HG03108 (cell line): ENCODE data around the gene CREB3L1.

Source experiments
- ATAC-seq: cut with Tn5 transposase; IDR thresholded peaks from one replicate; pipeline ENCODE4 v1.9.1; 2021; ENCODE audit warnings: moderate library complexity; ENCODE audit not compliant: unreplicated experiment

The CREB3L1 gene

GRCh38 chr11:46342239-46342638 lies 64.8 kb downstream of the CREB3L1 start:
- ATAC-seq: no peak

- no peak for ATAC-seq
These were observed 66.1 kb downstream of the CREB3L1 start for GRCh38 chr11:46343520-46343919.

- ATAC-seq: no peak
These were observed 67.7 kb downstream of the CREB3L1 start for GRCh38 chr11:46345131-46345597.

DNA sequence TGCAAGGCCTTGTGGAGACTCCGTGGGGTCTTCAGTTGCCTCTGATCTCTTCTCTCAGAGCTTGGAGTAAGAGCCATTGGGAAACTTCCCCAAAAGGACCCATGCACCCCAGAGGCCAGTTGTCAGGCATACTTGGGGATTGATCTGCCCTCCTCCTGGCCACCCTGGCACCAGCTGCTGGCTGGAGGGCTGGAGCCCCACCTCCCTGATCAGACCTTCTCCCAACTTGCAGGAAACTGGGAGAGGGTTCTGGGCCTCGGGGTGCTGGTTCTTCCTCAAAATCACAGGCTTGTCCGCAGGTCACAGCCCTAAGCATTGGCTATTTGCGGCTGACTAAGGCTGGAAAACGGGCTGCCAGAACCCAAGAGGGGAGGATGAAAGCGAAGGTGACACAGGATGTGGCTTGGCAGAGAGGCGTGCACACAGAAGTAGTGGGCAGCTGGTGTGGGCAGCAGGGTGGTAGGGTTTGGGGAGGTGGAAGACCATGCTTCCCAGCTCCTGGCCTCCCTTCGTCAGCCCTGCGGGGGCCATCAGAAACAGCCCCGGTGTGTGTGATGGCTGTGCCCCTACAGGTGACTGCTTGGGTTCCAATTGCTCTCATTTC lies 68.5 kb downstream of the CREB3L1 start:
- ATAC-seq: no peak

- peak; percentile 56 for ATAC-seq
These were observed 69.6 kb downstream of the CREB3L1 start, which contains the start of gene DGKZ for GRCh38 chr11:46346886-46347636. Gene DGKZ, plus strand, starts transcription at chr11:46347463. Its CDS starts 197 bp downstream, at chr11:46347660.

DNA sequence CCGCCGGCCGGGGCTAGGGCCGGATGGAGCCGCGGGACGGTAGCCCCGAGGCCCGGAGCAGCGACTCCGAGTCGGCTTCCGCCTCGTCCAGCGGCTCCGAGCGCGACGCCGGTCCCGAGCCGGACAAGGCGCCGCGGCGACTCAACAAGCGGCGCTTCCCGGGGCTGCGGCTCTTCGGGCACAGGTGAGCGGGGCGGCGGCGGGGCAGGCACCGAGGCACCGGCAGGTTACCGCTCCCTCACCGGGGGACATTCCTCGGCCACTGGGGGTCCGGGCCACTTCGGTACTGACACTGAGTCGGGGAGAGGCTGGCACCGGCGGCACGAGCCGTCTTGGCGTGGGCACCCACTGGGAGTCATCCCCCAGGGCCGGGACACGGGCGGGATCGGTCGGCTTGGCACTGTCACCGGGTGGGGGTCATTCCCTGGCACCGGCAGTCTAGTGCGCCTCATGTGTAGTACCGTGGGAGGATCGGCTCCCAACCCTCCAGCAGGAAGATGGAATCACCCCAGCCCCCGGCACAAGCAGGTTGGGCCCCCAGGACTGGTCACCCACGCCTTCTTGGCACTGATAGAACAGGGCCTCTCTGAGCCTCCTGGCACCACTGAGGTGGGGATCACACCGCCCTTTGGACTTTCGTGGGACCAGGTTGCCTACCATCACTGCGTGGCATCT lies 70.3 kb downstream of the CREB3L1 start:
- ATAC-seq: peak; percentile 2

GRCh38 chr11:46348566-46349401 lies 71.3 kb downstream of the CREB3L1 start:
- ATAC-seq: no peak

DNA sequence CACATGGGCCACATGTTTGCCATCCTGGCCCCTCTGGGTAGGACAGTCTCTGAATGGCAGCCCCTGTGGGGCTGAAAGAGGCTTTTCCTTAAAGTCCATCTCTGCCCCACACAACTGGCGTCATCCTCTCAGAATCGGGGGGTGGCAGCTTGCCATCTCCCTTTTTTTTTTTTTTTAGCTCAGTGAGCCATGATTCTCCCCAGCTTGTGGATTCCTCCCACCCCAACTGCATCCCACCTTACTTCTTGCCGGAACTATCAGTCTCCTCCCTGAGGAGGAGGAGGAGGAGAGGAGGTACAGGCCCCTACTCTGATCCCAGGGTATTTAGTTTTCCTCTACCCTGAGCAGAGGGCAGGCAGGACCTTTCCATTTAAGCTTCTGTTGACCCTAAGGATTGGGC lies 73.2 kb downstream of the CREB3L1 start:
- ATAC-seq: no peak

- ATAC-seq: no peak
These were observed 73.7 kb downstream of the CREB3L1 start for GRCh38 chr11:46351148-46351547.

DNA sequence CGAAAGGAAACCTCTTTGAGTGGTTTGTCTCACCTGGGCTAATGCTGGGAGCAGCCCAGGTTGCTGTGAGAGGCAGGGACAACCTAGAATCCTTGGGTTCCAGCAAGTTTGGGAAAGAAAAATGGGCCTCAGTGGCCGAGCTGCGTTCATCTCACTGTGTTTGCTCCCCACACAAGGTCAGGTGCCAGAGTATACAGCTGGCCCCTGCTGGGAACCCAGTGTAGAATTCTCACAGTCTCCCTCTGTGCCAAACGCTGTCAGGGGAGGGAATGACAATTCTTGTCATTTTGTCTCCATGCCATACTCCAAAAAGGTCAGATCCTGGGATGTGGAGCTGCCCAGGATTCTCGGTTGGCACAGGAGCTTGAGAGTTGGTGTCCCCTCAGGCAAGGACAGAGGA lies 74.1 kb downstream of the CREB3L1 start:
- no peak for ATAC-seq

- no peak for ATAC-seq
These were observed 74.8 kb downstream of the CREB3L1 start for GRCh38 chr11:46352063-46352841.

- no peak for ATAC-seq
These were observed 76.2 kb downstream of the CREB3L1 start for GRCh38 chr11:46353698-46354097.

DNA sequence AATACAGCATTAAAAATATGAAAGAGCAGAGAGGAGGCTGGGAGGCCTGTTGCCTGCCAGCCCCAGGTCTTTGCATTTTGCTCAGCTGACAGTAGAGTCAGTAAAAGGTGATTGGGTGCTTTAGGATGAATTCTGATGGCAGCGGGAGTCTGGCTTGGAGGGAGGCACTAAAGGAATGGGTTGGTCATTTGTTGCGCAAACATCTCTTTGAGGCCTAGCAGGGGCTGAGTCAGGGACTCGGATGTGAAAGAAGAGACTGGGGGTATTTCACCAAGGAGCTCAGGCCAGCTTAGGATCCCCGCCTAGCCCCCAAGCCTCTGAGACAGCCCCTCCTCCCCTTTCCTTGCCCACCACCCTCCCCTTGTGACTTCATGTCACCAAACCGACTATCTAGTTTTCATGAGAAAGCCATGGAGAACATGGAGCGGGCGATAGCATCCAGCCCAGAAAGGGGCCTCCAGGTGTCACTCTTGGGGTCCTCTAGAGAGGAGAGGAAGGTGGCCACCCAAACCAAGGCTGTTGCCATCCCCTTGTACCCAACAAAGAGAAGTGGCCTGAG lies 79.5 kb downstream of the CREB3L1 start:
- ATAC-seq: no peak

- no peak for ATAC-seq
These were observed 80.0 kb downstream of the CREB3L1 start for GRCh38 chr11:46357483-46357936.

- ATAC-seq: no peak
These were observed 82.5 kb downstream of the CREB3L1 start for GRCh38 chr11:46359953-46360352.

DNA sequence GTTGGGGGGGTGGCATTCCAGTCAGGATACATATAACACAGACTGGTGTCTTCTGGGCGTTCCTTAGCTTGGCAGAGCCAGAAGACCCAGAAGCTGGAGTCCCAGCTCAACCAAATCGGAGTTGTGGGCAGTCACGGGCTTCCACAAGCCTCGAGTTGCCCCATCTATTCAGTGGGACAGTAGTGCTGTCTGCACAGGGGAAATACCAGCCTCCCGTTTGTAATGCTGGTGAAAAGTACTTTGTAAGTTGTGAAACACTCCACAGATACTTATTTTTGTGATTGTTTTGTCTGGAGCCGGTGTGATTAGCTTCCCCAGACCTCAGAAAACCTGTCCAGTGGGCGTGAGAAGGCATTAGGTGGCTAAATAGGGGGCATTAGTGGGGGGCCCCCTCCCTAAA lies 83.4 kb downstream of the CREB3L1 start:
- peak; percentile 19 for ATAC-seq

- peak; percentile 92 for ATAC-seq
These were observed 84.1 kb downstream of the CREB3L1 start for GRCh38 chr11:46361283-46362155.

DNA sequence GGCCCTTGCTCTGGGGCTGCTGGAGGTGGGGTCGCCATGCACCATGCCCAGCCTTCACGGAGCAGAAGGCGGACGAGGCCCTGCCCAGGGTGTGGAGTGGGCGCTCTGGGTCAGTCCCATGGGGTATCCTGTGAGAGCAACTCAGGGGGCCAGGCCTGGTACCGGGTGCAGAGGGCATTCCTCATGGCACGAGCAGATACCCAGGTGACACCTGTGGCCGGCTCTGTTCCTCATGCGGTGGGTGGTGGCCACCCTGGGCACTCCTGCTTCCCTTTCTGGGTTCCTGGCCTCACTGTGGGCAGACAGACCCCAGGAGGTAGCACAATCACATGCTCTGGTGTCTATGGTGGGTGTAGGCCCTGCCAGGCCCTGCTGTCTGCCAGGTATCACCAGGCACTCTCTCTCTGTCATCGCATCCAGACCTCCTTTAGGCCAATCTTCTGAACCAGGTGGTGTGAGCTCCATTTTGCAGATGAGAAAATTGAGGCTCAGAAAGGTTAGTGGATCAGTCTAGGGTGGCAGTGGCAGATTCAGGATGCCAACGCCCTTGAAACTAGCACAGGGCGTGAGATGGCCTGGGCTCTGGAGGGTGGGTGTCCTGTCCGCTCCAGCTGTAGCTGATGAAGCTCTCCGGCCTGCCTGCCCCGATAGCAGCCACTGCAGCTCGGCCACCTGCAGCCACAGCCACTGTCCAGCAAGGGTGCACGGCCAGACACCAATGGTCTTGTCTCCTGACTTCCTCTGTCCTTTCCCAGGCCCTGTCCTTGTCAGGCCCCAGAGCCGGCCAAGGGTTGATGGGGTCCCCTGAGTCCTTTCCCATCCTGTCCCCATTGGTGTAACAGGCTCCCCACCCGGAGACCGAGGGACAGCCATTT lies 84.9 kb downstream of the CREB3L1 start:
- ATAC-seq: no peak
